HG02852 (cell line): ENCODE data around the gene APLP1.
"Not testable (repeated sequence)": the region's sequence is repeated elsewhere in the genome, so short reads cannot be mapped to it uniquely, and the experiment has no call there.

Experiments
- ATAC-seq: cut with Tn5 transposase; IDR thresholded peaks from one replicate; pipeline ENCODE4 v1.9.1; 2021; ENCODE audit warnings: mild to moderate bottlenecking, moderate library complexity; ENCODE audit not compliant: unreplicated experiment

The APLP1 gene

GRCh38 chr19:35868172-35868822 is at the start of gene APLP1:
Gene APLP1, plus strand, starts transcription at chr19:35868574. Its CDS starts 63 bp downstream, at chr19:35868637.
- no peak for ATAC-seq

DNA sequence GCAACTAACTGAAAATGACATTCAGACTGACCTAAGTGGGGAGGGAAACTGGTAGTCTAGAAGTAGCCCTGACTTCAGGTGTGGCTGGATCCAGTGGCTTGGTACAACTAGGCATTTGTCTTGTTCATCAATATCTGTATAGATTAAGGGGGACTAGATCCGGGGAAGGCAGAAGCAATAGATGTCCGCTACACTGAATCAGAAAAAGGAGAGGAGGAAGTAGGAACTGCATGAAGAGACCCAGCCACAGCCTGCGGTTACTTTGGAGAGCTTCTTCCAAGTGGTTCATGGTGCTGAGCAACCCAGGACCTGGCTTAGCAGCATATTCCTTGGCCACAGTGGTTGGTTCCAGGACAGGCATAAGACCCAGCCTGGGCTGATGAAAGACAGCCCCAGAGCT is 45.8 kb upstream of the APLP1 start:
- no peak for ATAC-seq

DNA sequence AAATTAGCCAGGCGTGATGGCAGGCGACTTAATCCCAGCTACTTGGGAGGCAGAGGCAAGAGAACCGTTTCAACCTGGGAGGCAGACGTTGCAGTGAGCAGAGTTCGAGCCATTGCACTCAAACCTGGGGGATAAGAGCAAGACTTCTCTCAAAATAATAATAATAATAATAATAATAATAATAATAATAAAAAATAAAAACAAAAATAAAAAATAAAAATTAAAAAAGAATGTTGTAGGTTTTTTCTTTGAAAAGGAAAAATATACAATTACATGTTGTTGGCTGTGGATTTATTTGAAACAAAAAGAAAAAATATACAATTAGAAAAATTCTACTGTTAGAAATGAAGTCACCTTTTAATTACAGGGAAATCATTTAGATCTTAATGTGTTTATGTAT is 44.2 kb upstream of the APLP1 start:
- ATAC-seq: no peak

GRCh38 chr19:35828692-35829301 is 39.6 kb upstream of the APLP1 start:
- no peak for ATAC-seq

- no peak for ATAC-seq
These were observed 37.4 kb upstream of the APLP1 start for GRCh38 chr19:35830986-35831385.

DNA sequence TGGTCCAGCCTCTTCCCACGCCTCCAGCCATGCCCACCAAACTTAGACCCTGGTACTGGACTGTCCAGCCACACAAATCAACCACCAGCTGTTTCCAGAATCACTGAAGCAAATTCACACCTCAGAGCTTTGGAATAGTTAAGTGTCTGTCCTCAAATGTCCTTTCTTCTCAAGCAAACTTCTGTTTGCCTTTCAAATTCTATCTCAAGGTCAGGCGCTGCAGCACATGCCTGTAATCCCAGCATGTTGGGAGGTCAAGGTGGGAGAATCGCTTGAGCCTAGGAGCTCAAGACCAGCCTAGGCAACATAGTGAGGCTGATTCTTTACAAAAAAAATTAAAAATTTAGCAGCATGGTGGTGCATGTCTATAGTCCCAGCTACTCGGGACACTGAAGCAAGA is 36.3 kb upstream of the APLP1 start:
- ATAC-seq: no peak

GRCh38 chr19:35833972-35834371 is 34.4 kb upstream of the APLP1 start:
- ATAC-seq: no peak

DNA sequence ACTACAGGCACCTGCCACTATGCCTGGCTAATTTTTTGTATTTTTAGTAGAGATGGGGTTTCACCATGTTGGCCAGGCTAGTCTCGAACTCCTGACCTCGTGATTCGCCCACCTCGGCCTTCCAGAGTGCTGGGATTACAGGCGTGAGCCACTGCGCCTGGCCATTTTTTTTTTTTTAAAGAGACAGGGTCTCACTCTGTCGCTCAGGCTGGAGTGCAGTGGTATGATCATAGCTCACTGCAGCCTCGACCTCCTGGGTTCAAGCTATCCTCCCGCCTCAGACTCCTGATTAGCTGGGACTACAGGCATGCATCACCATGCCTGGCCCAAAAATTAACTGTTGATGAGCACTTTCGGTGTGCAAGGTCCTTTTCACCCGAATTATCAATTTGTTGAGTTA is 32.3 kb upstream of the APLP1 start:
- ATAC-seq: not testable (repeated sequence)

DNA sequence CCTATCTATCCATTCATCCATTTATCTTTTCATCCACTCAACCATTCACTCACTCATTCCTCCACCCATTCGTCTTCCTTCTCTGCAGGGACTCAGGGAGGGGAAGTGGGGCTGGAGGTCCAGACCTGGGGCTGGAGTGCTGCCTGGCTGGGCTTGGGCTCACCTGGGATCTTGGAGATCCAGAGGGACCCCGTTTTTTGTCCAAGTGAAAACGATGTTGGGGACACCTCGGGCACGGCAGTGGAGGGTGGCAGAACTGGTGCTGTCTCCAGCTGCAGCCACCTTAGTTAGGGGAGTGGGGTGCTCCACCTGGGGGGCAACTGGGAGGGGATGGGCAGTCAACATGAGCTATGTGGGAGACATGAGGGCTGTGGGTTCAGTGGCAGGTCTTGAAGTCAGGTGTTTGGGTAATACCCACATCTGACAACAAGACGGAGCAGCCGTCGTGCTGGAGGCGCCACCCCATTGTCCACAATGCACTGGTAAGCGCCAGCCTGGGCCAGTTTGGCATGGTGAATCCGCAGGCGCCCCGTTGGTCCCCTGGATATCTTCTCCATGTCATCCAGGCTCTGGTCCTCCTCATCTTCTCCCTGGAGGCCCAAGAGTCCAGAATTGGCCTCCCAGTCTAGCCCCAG is 26.3 kb upstream of the APLP1 start:
- no peak for ATAC-seq

- no peak for ATAC-seq
These were observed 25.6 kb upstream of the APLP1 start for GRCh38 chr19:35842666-35843272.

DNA sequence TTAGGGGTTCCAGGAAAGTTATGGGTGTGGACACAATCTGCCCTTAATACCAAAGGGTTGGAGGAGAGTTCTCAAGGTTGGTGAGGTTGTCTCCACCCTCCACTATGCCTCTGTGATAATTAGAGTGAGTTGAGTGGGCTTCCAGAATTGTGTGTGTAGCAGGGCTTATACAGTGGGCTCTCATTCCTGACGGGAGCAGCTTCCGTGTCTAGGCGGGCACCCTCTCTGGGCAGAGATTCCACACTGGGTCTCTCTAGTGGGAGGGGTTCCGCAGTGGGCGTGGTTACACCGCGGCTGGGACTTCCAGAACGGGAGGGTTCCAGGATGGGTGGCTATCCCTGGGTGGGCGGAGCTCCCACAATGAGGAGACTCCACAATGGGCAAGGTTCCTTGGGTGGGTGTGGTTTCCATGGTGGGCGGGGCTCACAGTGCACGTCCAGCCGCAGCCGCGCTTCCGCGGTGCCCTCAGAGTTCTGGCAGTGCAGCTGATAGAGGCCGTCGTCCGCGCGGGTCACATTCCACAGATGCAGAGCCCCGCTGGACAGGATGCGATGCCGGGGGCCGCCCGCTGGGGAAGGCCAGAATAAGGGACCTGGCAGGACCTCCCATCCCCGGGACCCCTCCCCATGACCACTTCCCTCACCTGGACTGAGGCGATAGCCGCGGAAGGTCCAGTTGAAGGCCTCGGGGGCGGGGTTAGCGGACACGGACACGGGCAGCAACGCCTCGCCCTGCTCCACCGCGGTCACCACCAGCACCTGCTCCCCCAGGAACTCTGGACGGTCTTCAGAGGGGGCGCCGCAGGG is 24.5 kb upstream of the APLP1 start:
- ATAC-seq: no peak

DNA sequence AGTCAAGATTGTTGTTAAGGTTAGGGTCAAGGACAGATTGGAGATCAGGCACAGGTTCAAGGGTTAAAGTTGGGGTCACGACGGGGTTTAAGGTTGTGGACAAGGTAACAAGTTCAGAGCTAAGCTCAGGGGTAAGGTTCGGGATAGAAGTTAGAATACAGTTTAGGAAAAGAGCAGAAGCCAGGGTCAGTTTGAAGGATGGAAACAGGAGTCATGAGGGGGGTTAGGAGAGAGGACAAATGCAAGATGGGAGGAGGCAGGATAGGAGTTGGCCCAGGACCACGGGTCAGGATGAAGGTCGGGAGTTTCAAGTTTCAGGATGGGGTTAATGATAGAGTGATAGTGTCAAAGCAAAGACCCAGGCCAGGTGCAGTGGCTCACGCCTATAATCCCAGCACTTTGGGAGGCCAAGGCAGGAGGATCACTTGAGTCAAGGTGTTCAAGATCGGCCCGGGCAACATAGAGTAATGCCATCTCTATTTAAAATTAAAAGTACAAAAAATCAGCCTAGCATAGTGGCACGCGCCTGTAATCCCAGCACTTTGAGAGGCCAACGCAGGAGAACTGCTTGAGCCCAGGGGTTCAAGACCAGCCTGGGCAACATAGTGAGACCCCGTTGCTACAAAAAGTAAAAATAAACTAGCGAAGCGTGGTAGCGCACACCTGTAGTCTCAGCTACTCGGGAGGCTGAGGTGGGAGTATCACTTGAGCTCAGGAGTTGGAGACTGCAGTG is 23.7 kb upstream of the APLP1 start:
- ATAC-seq: no peak

GRCh38 chr19:35845215-35846037 is 22.9 kb upstream of the APLP1 start:
- no peak for ATAC-seq

- ATAC-seq: no peak
These were observed 22.2 kb upstream of the APLP1 start for GRCh38 chr19:35846038-35846668.

DNA sequence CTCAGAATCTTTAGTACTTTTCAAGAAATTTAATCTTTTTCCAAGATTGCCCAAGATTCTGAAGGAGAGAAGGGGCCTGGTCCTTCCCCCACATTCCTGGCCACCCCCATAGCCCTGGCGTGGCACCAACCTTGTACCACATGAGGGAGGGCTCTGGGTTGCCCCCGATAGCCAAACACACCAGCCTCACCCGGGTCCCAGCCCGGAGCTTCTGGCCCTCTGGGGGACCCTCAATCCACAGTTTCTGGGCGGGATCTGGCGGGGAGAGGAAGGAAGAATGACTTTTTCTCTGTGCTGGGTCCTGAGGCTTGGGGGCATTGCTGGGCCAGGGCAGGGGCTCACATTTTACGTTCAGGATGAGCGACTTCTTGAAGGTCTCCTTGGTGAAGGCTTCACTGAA is 20.5 kb upstream of the APLP1 start:
- no peak for ATAC-seq

- no peak for ATAC-seq
These were observed 19.9 kb upstream of the APLP1 start for GRCh38 chr19:35848486-35848885.

- ATAC-seq: no peak
These were observed 19.4 kb upstream of the APLP1 start for GRCh38 chr19:35848919-35849505.

DNA sequence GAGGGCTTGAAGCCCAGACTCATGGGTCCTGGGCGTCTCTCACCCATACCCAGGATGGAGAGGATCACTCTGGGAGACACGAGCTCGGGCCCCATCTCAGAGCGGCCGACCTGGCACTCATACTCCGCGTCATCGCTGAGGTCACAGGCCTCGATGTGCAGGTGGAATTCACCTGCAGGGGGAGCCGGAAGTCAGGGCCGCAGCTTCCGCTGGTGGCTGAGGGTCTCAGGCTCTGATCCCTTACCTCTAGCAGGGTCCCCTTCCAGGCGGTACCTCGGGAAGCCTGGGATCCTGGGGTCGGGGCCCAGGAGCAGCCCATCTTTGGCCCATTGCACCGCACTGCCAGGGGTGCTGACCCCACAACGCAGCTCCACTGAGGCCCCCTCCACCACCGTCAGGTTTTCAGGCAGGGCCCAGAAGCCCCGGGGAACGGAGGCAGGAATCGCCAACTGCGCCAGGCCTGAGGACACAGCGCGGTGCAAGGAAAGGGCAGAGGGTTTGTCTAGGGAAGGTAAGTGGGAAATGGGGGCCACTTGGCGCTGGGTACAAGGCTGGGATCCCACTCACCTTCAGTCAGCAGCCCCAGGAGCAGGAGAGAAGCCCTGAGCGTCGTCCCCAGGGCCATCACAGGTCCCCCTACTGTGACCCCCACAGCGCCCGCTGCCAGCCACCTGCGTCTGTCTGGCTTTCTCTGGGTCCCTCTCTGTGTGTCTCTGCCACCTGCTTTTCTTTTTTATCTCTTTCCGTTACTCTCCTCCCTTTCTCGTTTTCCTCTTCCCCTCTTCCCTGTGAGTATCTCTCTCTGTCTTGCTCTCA is 17.0 kb upstream of the APLP1 start:
- no peak for ATAC-seq
